Mesendoderm (in vitro differentiated cells): Measurements from ENCODE around the gene NPHP3.

Experiments used
- DNase-seq: peaks from one replicate; pipeline ENCODE4 v3.0.0; 2013
- H2AK5ac ChIP-seq: 2 replicates; pipeline ENCODE4 v1.6.1; 2013; ENCODE audit warnings: low read length, inconsistent platforms
- H2BK120ac ChIP-seq: 2 replicates; pipeline ENCODE4 v1.6.1; 2013; ENCODE audit warnings: low read depth, mild to moderate bottlenecking, low read length, moderate library complexity, mixed read lengths
- H2BK15ac ChIP-seq: replicated peaks from 2 replicates; pipeline ENCODE4 v1.6.1; 2013; ENCODE audit warnings: low read depth, mild to moderate bottlenecking, moderate library complexity
- H2BK5ac ChIP-seq: 2 replicates; pipeline ENCODE4 v1.6.1; 2013; ENCODE audit warnings: low read length, inconsistent platforms
- H3K18ac ChIP-seq: 2 replicates; pipeline ENCODE4 v1.6.1; 2013; ENCODE audit warnings: mild to moderate bottlenecking, low read length, mixed read lengths
- H3K23ac ChIP-seq: one replicate; pipeline ENCODE4 v1.6.1; 2013; ENCODE audit warnings: low read length
- H3K27ac ChIP-seq: 2 replicates; pipeline ENCODE4 v1.5.1; 2013; ENCODE audit warnings: low read depth, mild to moderate bottlenecking, inconsistent platforms, low read length, moderate library complexity
- H3K27me3 ChIP-seq: 2 replicates; pipeline ENCODE4 v1.6.1; 2013; ENCODE audit warnings: low read length, control low read depth, mild to moderate bottlenecking, inconsistent platforms; ENCODE audit not compliant: insufficient read depth, poor library complexity
- H3K36me3 ChIP-seq: 2 replicates; pipeline ENCODE4 v1.6.1; 2013; ENCODE audit warnings: low read length, inconsistent platforms; ENCODE audit not compliant: control insufficient read depth, insufficient read depth
- H3K4ac ChIP-seq: one replicate; pipeline ENCODE4 v1.6.1; 2013; ENCODE audit warnings: low read depth, mild to moderate bottlenecking, low read length, moderate library complexity
- H3K4me1 ChIP-seq: 2 replicates; pipeline ENCODE4 v1.6.1; 2013; ENCODE audit warnings: low read depth, low read length, inconsistent platforms; ENCODE audit not compliant: control insufficient read depth
- H3K4me2 ChIP-seq: 2 replicates; pipeline ENCODE4 v1.6.1; 2013; ENCODE audit warnings: low read length
- H3K4me3 ChIP-seq: 2 replicates; pipeline ENCODE4 v1.5.1; 2013; ENCODE audit warnings: mild to moderate bottlenecking, low read length
- H3K56ac ChIP-seq: one replicate; pipeline ENCODE4 v1.6.1; 2013; ENCODE audit warnings: low read length
- H3K79me1 ChIP-seq: 2 replicates; pipeline ENCODE4 v1.6.1; 2013; ENCODE audit warnings: low read length, inconsistent platforms
- H3K79me2 ChIP-seq: 2 replicates; pipeline ENCODE4 v1.6.1; 2013; ENCODE audit warnings: mild to moderate bottlenecking, low read length; ENCODE audit not compliant: control insufficient read depth, insufficient read depth
- H3K9ac ChIP-seq: 2 replicates; pipeline ENCODE4 v1.6.1; 2013; ENCODE audit warnings: low read length, inconsistent platforms
- H4K5ac ChIP-seq: one replicate; pipeline ENCODE4 v1.6.1; 2013; ENCODE audit warnings: low read length
- H4K8ac ChIP-seq: one replicate; pipeline ENCODE4 v1.6.1; 2013; ENCODE audit warnings: low read depth, mild to moderate bottlenecking, control low read depth, low read length, moderate library complexity
- WGBS: extraction: QIAGEN DNeasy Blood & Tissue Kit; methylation state at CpG from one replicate; pipeline ENCODE4 v1.1.7; 2013; ENCODE audit warnings: low lambda C conversion rate, missing lambda C conversion rate; ENCODE audit not compliant: insufficient coverage; ENCODE audit errors: extremely low coverage; 5-methylcytosine and 5-hydroxymethylcytosine counted together

Gene NPHP3

GRCh38 chr3:132652640-132653270, 69.5 kb downstream of the NPHP3 start:
- Histone ChIP-seq H3K4ac (no peak overlapping the region), H2BK120ac (no peak overlapping the region), H3K23ac (no peak overlapping the region), H3K4me1 (no peaks in the 10 kb centered on the region), H3K27ac (no peak overlapping the region), H3K9ac (no peak overlapping the region), H2BK5ac (no peak overlapping the region), H2BK15ac (no peak overlapping the region), H3K4me2 (no peak overlapping the region), H3K79me1 (no peaks in the 10 kb centered on the region), H3K56ac (no peak overlapping the region), H3K36me3 (no peaks in the 10 kb centered on the region), H4K8ac (no peak overlapping the region), H3K18ac (no peak overlapping the region), H3K79me2 (no peaks in the 10 kb centered on the region), H4K5ac (no peak overlapping the region), H3K4me3 (no peak overlapping the region), H2AK5ac (no peak overlapping the region), H3K27me3 (no peaks in the 10 kb centered on the region)
- DNase-seq: no peak
- no CpG with 5 or more reads among the region's 1 CpG for WGBS

GRCh38 chr3:132650153-132650552, 72.1 kb downstream of the NPHP3 start:
- H2BK5ac ChIP-seq: no peak overlapping the region
- no peak overlapping the region for H2BK120ac ChIP-seq
- no peak overlapping the region for H3K4ac ChIP-seq
- no peaks in the 10 kb centered on the region for H3K36me3 ChIP-seq
- no peak overlapping the region for H2AK5ac ChIP-seq
- WGBS: no CpG with 5 or more reads among the region's 1 CpG
- H3K27ac ChIP-seq: no peak overlapping the region
- no peak overlapping the region for H3K9ac ChIP-seq
- no peak overlapping the region for H3K23ac ChIP-seq
- H3K4me3 ChIP-seq: no peak overlapping the region
- no peaks in the 10 kb centered on the region for H3K27me3 ChIP-seq
- no peak overlapping the region for H4K8ac ChIP-seq
- H3K4me1 ChIP-seq: no peaks in the 10 kb centered on the region
- H3K56ac ChIP-seq: no peak overlapping the region
- no peaks in the 10 kb centered on the region for H3K79me1 ChIP-seq
- H3K4me2 ChIP-seq: no peak overlapping the region
- DNase-seq: no peak
- no peaks in the 10 kb centered on the region for H3K79me2 ChIP-seq
- H3K18ac ChIP-seq: no peak overlapping the region
- no peak overlapping the region for H2BK15ac ChIP-seq
- H4K5ac ChIP-seq: no peak overlapping the region

- WGBS: no CpG with 5 or more reads among the region's 1 CpG
- H3K9ac ChIP-seq: no peak overlapping the region
Observed at GRCh38 chr3:132645058-132645457, 77.2 kb downstream of the NPHP3 start.

GRCh38 chr3:132643366-132643765, 78.8 kb downstream of the NPHP3 start:
- Histone ChIP-seq H3K36me3 (no peaks in the 10 kb centered on the region), H2AK5ac (no peak overlapping the region), H2BK120ac (no peak overlapping the region), H3K27me3 (no peaks in the 10 kb centered on the region), H4K5ac (no peak overlapping the region), H3K79me1 (no peaks in the 10 kb centered on the region), H3K79me2 (no peaks in the 10 kb centered on the region), H3K27ac (no peak overlapping the region), H3K56ac (no peak overlapping the region), H3K4me1 (no peaks in the 10 kb centered on the region), H3K4me3 (no peak overlapping the region), H3K4ac (no peak overlapping the region), H3K9ac (no peak overlapping the region), H2BK15ac (no peak overlapping the region), H2BK5ac (no peak overlapping the region), H3K4me2 (no peak overlapping the region), H3K18ac (no peak overlapping the region), H4K8ac (no peak overlapping the region), H3K23ac (no peak overlapping the region)
- DNase-seq: no peak
- WGBS: no CpG with 5 or more reads among the region's 2 CpGs

More at GRCh38 chr3:132645058-132645457, 77.2 kb downstream of the NPHP3 start:
- DNase-seq: peak; percentile 84
- Histone ChIP-seq H3K4me1 (no peaks in the 10 kb centered on the region), H4K5ac (no peak overlapping the region), H3K27ac (no peak overlapping the region), H3K79me2 (no peaks in the 10 kb centered on the region), H3K18ac (no peak overlapping the region), H3K4me2 (no peak overlapping the region), H3K23ac (no peak overlapping the region), H2BK5ac (no peak overlapping the region), H4K8ac (no peak overlapping the region), H3K56ac (no peak overlapping the region), H3K79me1 (no peaks in the 10 kb centered on the region), H2AK5ac (no peak overlapping the region), H3K4me3 (no peak overlapping the region), H3K27me3 (no peaks in the 10 kb centered on the region), H2BK15ac (no peak overlapping the region), H2BK120ac (no peak overlapping the region), H3K4ac (no peak overlapping the region), H3K36me3 (no peaks in the 10 kb centered on the region)

GRCh38 chr3:132642539-132642847, 79.7 kb downstream of the NPHP3 start:
- Histone ChIP-seq H3K79me2 (no peaks in the 10 kb centered on the region), H3K27ac (no peak overlapping the region), H3K4me2 (no peak overlapping the region), H3K27me3 (no peaks in the 10 kb centered on the region), H3K79me1 (no peaks in the 10 kb centered on the region), H3K9ac (no peak overlapping the region), H4K5ac (no peak overlapping the region), H2BK5ac (no peak overlapping the region), H3K4ac (no peak overlapping the region), H3K4me3 (no peak overlapping the region), H3K4me1 (no peaks in the 10 kb centered on the region), H3K36me3 (no peaks in the 10 kb centered on the region), H3K18ac (no peak overlapping the region), H2AK5ac (no peak overlapping the region), H3K56ac (no peak overlapping the region), H2BK15ac (no peak overlapping the region), H4K8ac (no peak overlapping the region), H2BK120ac (no peak overlapping the region), H3K23ac (no peak overlapping the region)
- WGBS: no CpG with 5 or more reads among the region's 2 CpGs
- no peak for DNase-seq

- no peak overlapping the region for H3K18ac ChIP-seq
- DNase-seq: peak; percentile 51
- no peak overlapping the region for H3K56ac ChIP-seq
- no peak overlapping the region for H2BK15ac ChIP-seq
- H3K79me2 ChIP-seq: no peaks in the 10 kb centered on the region
- no peaks in the 10 kb centered on the region for H3K36me3 ChIP-seq
- H3K4me1 ChIP-seq: no peaks in the 10 kb centered on the region
- H3K23ac ChIP-seq: no peak overlapping the region
- no peak overlapping the region for H2BK120ac ChIP-seq
- no peak overlapping the region for H2AK5ac ChIP-seq
- no peak overlapping the region for H3K27ac ChIP-seq
- H3K9ac ChIP-seq: no peak overlapping the region
- H2BK5ac ChIP-seq: no peak overlapping the region
- no peak overlapping the region for H4K8ac ChIP-seq
- WGBS: no CpG with 5 or more reads among the region's 5 CpGs
- H3K27me3 ChIP-seq: no peaks in the 10 kb centered on the region
- no peak overlapping the region for H4K5ac ChIP-seq
- H3K4me3 ChIP-seq: no peak overlapping the region
- no peaks in the 10 kb centered on the region for H3K79me1 ChIP-seq
- no peak overlapping the region for H3K4ac ChIP-seq
- no peak overlapping the region for H3K4me2 ChIP-seq
Observed at GRCh38 chr3:132641837-132642538, 80.2 kb downstream of the NPHP3 start.
